WERI-Rb-1 (cell line): ENCODE results near the gene RUSC2.

Experiments used
- DNase-seq: peaks from one replicate; pipeline ENCODE4 v3.0.0-alpha.2; 2020
- H3K27ac ChIP-seq: fragments of 250-450 bp; sonication (Bioruptor Pico); 2 replicates; pipeline ENCODE4 v1.5.1; 2020; ENCODE audit warnings: mild to moderate bottlenecking, moderate library complexity
- H3K27me3 ChIP-seq: fragments of 250-450 bp; sonication (Bioruptor Pico); 2 replicates; pipeline ENCODE4 v1.5.1; 2021; ENCODE audit warnings: mild to moderate bottlenecking, low read depth, moderate library complexity; ENCODE audit not compliant: insufficient read depth, severe bottlenecking
- H3K36me3 ChIP-seq: fragments of 250-450 bp; sonication (Bioruptor Pico); 2 replicates; pipeline ENCODE4 v1.5.1; 2020; ENCODE audit warnings: mild to moderate bottlenecking, moderate library complexity
- H3K4me3 ChIP-seq: 2 replicates; pipeline ENCODE4 v1.5.1; 2011; ENCODE audit warnings: low read depth, mild to moderate bottlenecking, control low read depth, low read length
- H3K9me3 ChIP-seq: fragments of 250-450 bp; sonication (Bioruptor Pico); 2 replicates; pipeline ENCODE4 v1.5.1; 2021; ENCODE audit warnings: mild to moderate bottlenecking, moderate library complexity; ENCODE audit not compliant: severe bottlenecking
- CTCF ChIP-seq: IDR thresholded peaks from 2 replicates; pipeline ENCODE4 v1.5.1; 2011; ENCODE audit warnings: low read depth, mild to moderate bottlenecking, control low read depth, inconsistent platforms, low read length

The RUSC2 gene

GRCh38 chr9:35478871-35479270 lies 11.0 kb upstream of the RUSC2 start:
- no peak overlapping the region for H3K4me3 ChIP-seq

DNA sequence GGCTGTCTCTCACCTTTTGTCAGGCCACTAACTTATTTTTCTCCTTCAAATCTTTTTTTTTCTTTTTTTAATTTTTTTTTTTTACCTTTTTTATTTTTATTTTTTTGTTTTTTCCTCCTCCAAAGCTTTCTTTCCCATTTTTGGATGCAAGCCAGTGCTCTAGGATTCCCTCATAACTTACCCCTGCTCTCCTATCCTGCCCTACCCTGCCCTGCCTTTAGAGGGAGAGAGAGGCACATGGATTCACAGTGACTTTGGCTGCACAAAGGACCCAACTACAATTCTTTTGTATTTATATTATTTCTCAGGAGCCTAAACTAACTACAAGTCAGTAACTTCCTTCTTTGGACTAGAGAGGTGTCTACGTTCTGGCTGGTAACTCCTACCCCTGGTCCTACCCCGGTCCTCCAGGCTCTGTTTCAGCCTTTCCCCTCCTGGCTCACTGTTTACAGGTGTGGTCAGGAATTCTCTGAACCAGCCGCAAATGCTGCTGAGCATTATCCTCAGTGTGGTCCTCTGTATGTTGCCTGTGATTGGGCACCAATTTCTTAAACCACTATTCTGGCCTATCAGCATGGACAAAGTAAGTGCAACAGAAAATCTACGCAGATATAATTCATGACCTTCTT lies 8.4 kb upstream of the RUSC2 start:
- peak; percentile 55 for TF ChIP-seq CTCF
- no peaks in the 10 kb centered on the region for H3K27me3 ChIP-seq
- H3K9me3 ChIP-seq: no peaks in the 10 kb centered on the region
- H3K27ac ChIP-seq: no peak overlapping the region
- no peaks in the 10 kb centered on the region for H3K36me3 ChIP-seq
- no peak overlapping the region for H3K4me3 ChIP-seq
- peak; percentile 51 for DNase-seq

More at GRCh38 chr9:35478871-35479270, 11.0 kb upstream of the RUSC2 start:
- no peaks in the 10 kb centered on the region for H3K36me3 ChIP-seq
- no peaks in the 10 kb centered on the region for H3K27me3 ChIP-seq
- no peak overlapping the region for H3K27ac ChIP-seq
- no peak for DNase-seq
- no peaks in the 10 kb centered on the region for H3K9me3 ChIP-seq
- TF ChIP-seq CTCF: no peak

GRCh38 chr9:35482071-35482470 lies 7.8 kb upstream of the RUSC2 start:
- Histone ChIP-seq H3K27me3 (no peaks in the 10 kb centered on the region), H3K36me3 (no peaks in the 10 kb centered on the region), H3K27ac (no peak overlapping the region), H3K9me3 (no peaks in the 10 kb centered on the region), H3K4me3 (no peak overlapping the region)
- no peak for TF ChIP-seq CTCF
- DNase-seq: no peak

- no peaks in the 10 kb centered on the region for H3K36me3 ChIP-seq
- no peak for TF ChIP-seq CTCF
- no peak for DNase-seq
- no peak overlapping the region for H3K4me3 ChIP-seq
- no peaks in the 10 kb centered on the region for H3K27me3 ChIP-seq
- H3K9me3 ChIP-seq: no peaks in the 10 kb centered on the region
- no peak overlapping the region for H3K27ac ChIP-seq
Observed at GRCh38 chr9:35484406-35484805, 5.5 kb upstream of the RUSC2 start.

GRCh38 chr9:35487081-35487480 lies 2.8 kb upstream of the RUSC2 start:
- Histone ChIP-seq H3K36me3 (peaks cover 5% of the 10 kb centered on the region; the same call in 1 of the 2 replicates), H3K27me3 (no peaks in the 10 kb centered on the region), H3K4me3 (no peak overlapping the region), H3K27ac (no peak overlapping the region), H3K9me3 (no peaks in the 10 kb centered on the region)
- no peak for TF ChIP-seq CTCF
- DNase-seq: no peak

DNA sequence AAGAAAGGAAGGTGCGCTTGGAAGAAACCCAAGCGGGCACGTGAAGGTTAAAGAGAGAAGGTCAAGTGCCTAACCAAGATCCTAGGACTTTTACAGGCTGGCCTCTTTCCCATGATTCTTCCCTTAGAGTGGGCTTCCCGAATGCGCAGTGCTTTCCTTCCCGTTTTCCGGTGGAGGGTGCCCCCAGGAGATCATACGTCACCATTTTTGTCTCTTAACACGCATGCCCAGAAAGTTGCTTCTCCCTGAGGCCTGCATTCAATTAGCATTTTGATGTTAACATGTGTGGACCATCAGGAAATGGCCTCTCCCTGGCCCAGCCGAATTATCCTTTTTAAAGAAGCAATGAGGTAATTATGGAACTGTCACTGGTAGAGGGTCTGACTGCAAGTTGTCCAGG lies 1.9 kb upstream of the RUSC2 start:
- H3K36me3 ChIP-seq: peaks cover 5% of the 10 kb centered on the region; the same call in 1 of the 2 replicates
- no peak for TF ChIP-seq CTCF
- peaks cover under 1% of the 10 kb centered on the region for H3K9me3 ChIP-seq
- no peak overlapping the region for H3K4me3 ChIP-seq
- no peaks in the 10 kb centered on the region for H3K27me3 ChIP-seq
- H3K27ac ChIP-seq: no peak overlapping the region
- no peak for DNase-seq
